Lower lobe of right lung (tissue), 2 donors: Measurements from ENCODE around the gene RPS6KA2. TPM values are rescaled to one million over a fixed set of nuclear protein-coding genes. Genes with fewer than 3 reads are reported as not detected.

Experiments
- ATAC-seq, 2 donors: fragments of 200-7000 bp; cut with Tn5 transposase; one replicate each; pipeline ENCODE4 v1.9.1; 2020 to 2022; ENCODE audit warnings: mild to moderate bottlenecking in 2 of 2, moderate library complexity in 2 of 2
- DNase-seq: peaks from one replicate; pipeline ENCODE4 v3.0.0-alpha.2; 2020
- H3K27ac ChIP-seq: fragments of 200-600 bp; one replicate; pipeline ENCODE4 v1.8.0; 2022
- H3K27me3 ChIP-seq: fragments of 200-600 bp; one replicate; pipeline ENCODE4 v1.8.0; 2022; ENCODE audit warnings: low read depth
- H3K36me3 ChIP-seq: fragments of 200-600 bp; one replicate; pipeline ENCODE4 v1.8.0; 2022; ENCODE audit warnings: mild to moderate bottlenecking
- H3K4me1 ChIP-seq: fragments of 200-600 bp; one replicate; pipeline ENCODE4 v1.8.0; 2022
- H3K4me3 ChIP-seq: fragments of 200-600 bp; one replicate; pipeline ENCODE4 v1.8.0; 2022; ENCODE audit warnings: mild to moderate bottlenecking
- H3K9me3 ChIP-seq: fragments of 200-600 bp; one replicate; pipeline ENCODE4 v1.8.0; 2022
- CTCF ChIP-seq: fragments of 200-600 bp; IDR thresholded peaks from one replicate; pipeline ENCODE4 v1.8.0; 2022; ENCODE audit warnings: antibody characterized with exemption, mild to moderate bottlenecking
- intact Hi-C: fragments of 100-400 bp; cut with DNase I; formaldehyde crosslinking; loops from one replicate; pipeline ENCODE4 v1.11.0; 2022
- total RNA-seq: library from RNA; stranded (reverse); fragmentation: NEBNext Ultra II Directional; extraction: Animal tissue kit (Norgen Biotek cat#: 25700); gene quantifications from one replicate; pipeline ENCODE4 v1.2.1, GENCODE V29; 2021
- donor health status: DM: no; HTN: yes; CAD: no; lungs with severe emphysema.

The RPS6KA2 gene
- total RNA-seq, 1 donor from 2014 or later = 102 TPM

DNA sequence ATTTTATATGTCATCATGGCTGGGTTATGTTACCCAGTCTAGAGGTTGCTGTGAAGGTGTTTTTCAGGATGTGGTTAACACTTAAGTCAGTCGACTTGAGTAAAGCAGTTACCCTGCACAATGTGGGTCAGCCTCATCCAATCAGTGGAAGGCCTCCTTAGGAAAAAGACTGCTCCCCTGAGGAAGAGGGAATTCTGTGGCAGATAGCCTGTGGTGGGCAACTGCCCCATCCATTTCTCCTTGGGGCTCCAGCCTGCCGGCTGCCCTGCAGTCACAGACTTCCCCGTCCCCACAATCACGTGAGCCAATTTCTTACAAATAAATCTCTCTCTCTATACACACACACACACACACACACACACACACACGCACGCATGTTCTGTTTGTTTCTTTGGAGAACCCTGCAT lies 209.8 kb downstream of the RPS6KA2 start:
- H3K4me3 ChIP-seq = no peak overlapping the region
- H3K27ac ChIP-seq = no peak overlapping the region
- no peaks in the 10 kb centered on the region for H3K27me3 ChIP-seq
- ATAC-seq = peak in 1 of 2 donors; percentile 39
- TF ChIP-seq CTCF = no peak
- no peak for DNase-seq
- H3K9me3 ChIP-seq = no peaks in the 10 kb centered on the region
- no peaks in the 10 kb centered on the region for H3K4me1 ChIP-seq
- H3K36me3 ChIP-seq = peaks cover 89% of the 10 kb centered on the region
- intact Hi-C loops = no loop called here

GRCh38 chr6:166415833-166416347 lies 211.2 kb downstream of the RPS6KA2 start:
- Histone ChIP-seq H3K4me1 (no peaks in the 10 kb centered on the region), H3K4me3 (no peak overlapping the region), H3K36me3 (peaks cover 89% of the 10 kb centered on the region), H3K27ac (no peak overlapping the region), H3K9me3 (no peaks in the 10 kb centered on the region), H3K27me3 (no peaks in the 10 kb centered on the region)
- intact Hi-C loops = no loop called here
- DNase-seq = no peak
- no peak for TF ChIP-seq CTCF
- peak in 1 of 2 donors; percentile 44 for ATAC-seq

DNA sequence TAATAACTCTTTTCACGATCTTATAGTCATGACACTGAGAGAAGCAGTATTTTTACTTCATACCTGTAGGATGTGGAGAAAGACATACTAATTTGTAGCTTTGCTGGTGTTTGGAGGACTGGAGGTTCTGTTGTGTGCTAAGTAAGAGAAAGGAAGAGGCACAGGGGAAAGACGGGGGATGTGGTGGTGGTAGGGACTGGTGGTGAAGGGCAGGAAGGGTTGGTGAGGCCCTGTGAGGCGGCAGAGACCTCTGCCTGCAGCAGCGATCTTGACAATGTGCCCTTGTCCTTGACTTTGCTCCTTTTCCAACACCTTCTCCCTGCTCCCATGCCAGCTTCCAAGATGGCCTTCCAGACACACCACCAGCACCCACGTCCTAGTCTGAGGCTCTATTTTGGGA lies 211.7 kb downstream of the RPS6KA2 start:
- Histone ChIP-seq H3K4me3 (no peak overlapping the region), H3K36me3 (peaks cover 89% of the 10 kb centered on the region), H3K9me3 (no peaks in the 10 kb centered on the region), H3K27ac (no peak overlapping the region), H3K27me3 (no peaks in the 10 kb centered on the region), H3K4me1 (no peaks in the 10 kb centered on the region)
- intact Hi-C loops = no loop called here
- no peak for ATAC-seq
- TF ChIP-seq CTCF = no peak
- no peak for DNase-seq

DNA sequence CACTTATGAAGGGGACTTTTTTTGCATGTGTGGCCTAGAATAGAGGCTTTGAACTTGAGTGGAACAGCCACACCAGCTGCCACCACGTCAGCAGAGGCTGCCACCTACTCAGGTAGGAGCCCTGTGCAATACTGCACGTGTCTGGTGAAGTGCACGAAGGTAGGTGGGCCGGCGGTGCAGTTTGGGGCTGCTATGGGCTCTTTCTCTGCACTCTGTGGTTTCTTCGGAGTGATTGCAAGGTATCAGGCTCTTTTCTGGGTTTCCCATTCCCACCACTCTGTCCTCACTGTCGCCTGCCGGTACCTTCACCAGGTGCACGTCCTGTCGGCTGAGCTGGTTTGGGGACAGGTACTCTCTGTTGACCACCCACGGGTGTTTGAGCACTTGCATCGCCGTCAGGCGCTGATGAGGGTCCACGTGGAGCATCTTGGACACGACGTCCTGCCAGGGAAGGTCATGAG lies 213.5 kb downstream of the RPS6KA2 start:
- no peak for DNase-seq

GRCh38 chr6:166412911-166413384 lies 214.1 kb downstream of the RPS6KA2 start:
- Histone ChIP-seq H3K36me3 (peaks cover 69% of the 10 kb centered on the region), H3K4me3 (no peak overlapping the region), H3K9me3 (no peaks in the 10 kb centered on the region), H3K27ac (no peak overlapping the region), H3K4me1 (no peaks in the 10 kb centered on the region), H3K27me3 (no peaks in the 10 kb centered on the region)
- DNase-seq (no peak), ATAC-seq (peak in 1 of 2 donors; percentile 8)
- intact Hi-C loops = no loop called here
- no peak for TF ChIP-seq CTCF

More for the DNA sequence above, 213.5 kb downstream of the RPS6KA2 start:
- Histone ChIP-seq H3K9me3 (no peaks in the 10 kb centered on the region), H3K4me3 (no peak overlapping the region), H3K27ac (no peak overlapping the region), H3K4me1 (no peaks in the 10 kb centered on the region), H3K36me3 (peaks cover 75% of the 10 kb centered on the region), H3K27me3 (no peaks in the 10 kb centered on the region)
- intact Hi-C loops = no loop called here
- no peak for TF ChIP-seq CTCF
- no peak for ATAC-seq
